GM15510 (cell line): ENCODE results near the gene STX8.

Source experiments
- POLR2A ChIP-seq: IDR thresholded peaks from 3 replicates; pipeline ENCODE4 v1.6.1; 2011; ENCODE audit warnings: borderline replicate concordance; ENCODE audit not compliant: insufficient read length; ENCODE audit errors: extremely low read depth

The STX8 gene

GRCh38 chr17:9520649-9521048 is 55.0 kb downstream of the STX8 start:
- TF ChIP-seq POLR2A, result no peak

GRCh38 chr17:9519583-9520272 is 55.9 kb downstream of the STX8 start:
- TF ChIP-seq POLR2A, result no peak

GRCh38 chr17:9517396-9517795 is 58.2 kb downstream of the STX8 start:
- TF ChIP-seq POLR2A, result no peak

GRCh38 chr17:9513266-9513665 is 62.4 kb downstream of the STX8 start:
- no peak for TF ChIP-seq POLR2A

GRCh38 chr17:9512323-9513168 is 63.1 kb downstream of the STX8 start:
- TF ChIP-seq POLR2A, result no peak

GRCh38 chr17:9509236-9509816 is 66.3 kb downstream of the STX8 start:
- TF ChIP-seq POLR2A, result no peak

- TF ChIP-seq POLR2A, result no peak
Observed at GRCh38 chr17:9499041-9499440, 76.6 kb downstream of the STX8 start.

GRCh38 chr17:9498490-9498889 is 77.1 kb downstream of the STX8 start:
- no peak for TF ChIP-seq POLR2A

- TF ChIP-seq POLR2A, result no peak
Observed at GRCh38 chr17:9488556-9488955, 87.1 kb downstream of the STX8 start.

GRCh38 chr17:9487406-9487805 is 88.2 kb downstream of the STX8 start:
- no peak for TF ChIP-seq POLR2A

GRCh38 chr17:9484789-9485188 is 90.8 kb downstream of the STX8 start:
- TF ChIP-seq POLR2A, result no peak

GRCh38 chr17:9479964-9480363 is 95.7 kb downstream of the STX8 start:
- TF ChIP-seq POLR2A, result no peak

- TF ChIP-seq POLR2A, result no peak
Observed at GRCh38 chr17:9478889-9479288, 96.7 kb downstream of the STX8 start.

GRCh38 chr17:9475101-9475658 is 100.4 kb downstream of the STX8 start:
- TF ChIP-seq POLR2A, result no peak

- TF ChIP-seq POLR2A, result no peak
Observed at GRCh38 chr17:9473711-9474110, 101.9 kb downstream of the STX8 start.

- TF ChIP-seq POLR2A, result no peak
Observed at GRCh38 chr17:9472541-9472940, 103.1 kb downstream of the STX8 start.

- no peak for TF ChIP-seq POLR2A
Observed at GRCh38 chr17:9472094-9472493, 103.5 kb downstream of the STX8 start.
